C4-2B (cell line): Measurements from ENCODE around the gene MAP10.
A peak's percentile ranks its signal among the peaks of the same experiment; 100 is the strongest.

Experiments used
- H3K27ac ChIP-seq: fragments of 450-650 bp; 2 replicates; pipeline ENCODE4 v1.5.1; 2017
- ZFX ChIP-seq: fragments of 450-650 bp; IDR thresholded peaks from 2 replicates; pipeline ENCODE4 v1.6.1; 2017
- TF ChIP-seq, protein P1 (sequence below): fragments of 450-650 bp; conservative IDR thresholded peaks from 2 replicates; pipeline ENCODE4 v1.5.1; 2017; ENCODE audit warnings: mild to moderate bottlenecking

The MAP10 gene

DNA sequence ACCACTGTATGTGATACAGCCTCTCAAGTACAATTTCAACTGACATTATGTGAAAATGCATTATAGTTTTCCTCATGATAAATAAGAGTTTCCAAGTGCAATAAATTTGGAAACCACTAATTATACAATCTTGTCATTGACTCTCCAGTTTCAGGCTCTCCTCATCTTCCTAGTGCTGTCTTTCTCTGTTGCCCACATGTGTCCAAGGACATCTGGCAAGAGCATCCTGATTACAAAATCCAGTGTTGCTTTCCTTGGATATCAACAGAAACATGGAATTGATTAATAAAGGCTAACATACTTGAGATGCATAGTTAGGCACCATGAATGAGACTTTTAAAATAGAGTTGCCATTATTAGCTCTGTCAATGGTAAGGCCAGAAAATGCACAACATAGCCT lies 15.6 kb upstream of the MAP10 start:
- no peak for TF ChIP-seq ZFX
- TF ChIP-seq, protein P1, sequence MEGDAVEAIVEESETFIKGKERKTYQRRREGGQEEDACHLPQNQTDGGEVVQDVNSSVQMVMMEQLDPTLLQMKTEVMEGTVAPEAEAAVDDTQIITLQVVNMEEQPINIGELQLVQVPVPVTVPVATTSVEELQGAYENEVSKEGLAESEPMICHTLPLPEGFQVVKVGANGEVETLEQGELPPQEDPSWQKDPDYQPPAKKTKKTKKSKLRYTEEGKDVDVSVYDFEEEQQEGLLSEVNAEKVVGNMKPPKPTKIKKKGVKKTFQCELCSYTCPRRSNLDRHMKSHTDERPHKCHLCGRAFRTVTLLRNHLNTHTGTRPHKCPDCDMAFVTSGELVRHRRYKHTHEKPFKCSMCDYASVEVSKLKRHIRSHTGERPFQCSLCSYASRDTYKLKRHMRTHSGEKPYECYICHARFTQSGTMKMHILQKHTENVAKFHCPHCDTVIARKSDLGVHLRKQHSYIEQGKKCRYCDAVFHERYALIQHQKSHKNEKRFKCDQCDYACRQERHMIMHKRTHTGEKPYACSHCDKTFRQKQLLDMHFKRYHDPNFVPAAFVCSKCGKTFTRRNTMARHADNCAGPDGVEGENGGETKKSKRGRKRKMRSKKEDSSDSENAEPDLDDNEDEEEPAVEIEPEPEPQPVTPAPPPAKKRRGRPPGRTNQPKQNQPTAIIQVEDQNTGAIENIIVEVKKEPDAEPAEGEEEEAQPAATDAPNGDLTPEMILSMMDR = no peak
- no peak overlapping the region for H3K27ac ChIP-seq

DNA sequence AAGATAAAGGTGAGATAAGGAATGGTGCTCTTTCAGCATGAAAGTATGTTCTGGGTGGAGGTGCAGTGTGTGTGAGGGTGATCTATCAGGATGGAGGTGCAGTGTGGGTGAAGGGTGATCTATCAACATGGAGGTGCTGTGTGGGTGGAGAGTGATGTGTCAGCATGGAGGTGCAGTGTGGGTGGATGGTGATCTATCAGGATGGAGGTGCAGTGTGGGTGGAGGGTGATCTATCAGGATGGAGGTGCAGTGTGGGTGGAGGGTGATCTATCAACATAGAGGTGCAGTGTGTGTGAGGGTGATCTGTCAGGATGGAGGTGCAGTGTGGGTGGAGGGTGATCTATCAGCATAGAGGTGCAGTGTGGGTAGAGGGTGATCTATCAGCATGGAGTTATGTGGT lies 12.3 kb upstream of the MAP10 start:
- TF ChIP-seq ZFX = no peak
- TF ChIP-seq, protein P1 = no peak
- H3K27ac ChIP-seq = no peak overlapping the region

DNA sequence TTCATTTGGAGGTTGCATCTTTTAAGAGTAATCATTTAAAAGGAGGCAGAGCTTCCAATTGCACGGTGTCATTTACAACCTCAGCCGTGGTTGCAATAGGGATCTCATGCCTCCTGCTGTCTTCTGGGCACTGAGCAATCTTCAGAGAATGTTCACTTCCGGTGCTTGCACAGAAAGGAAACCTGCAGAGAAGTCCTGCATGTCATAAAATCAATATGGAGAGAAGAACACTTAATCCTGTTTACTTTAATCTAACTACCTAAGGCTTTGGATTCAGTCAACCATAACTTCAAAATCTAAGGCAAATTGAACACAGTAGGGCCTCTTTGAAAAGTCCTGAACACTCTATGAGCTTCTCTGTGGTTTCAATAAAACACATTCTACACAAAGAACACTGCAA lies 11.3 kb upstream of the MAP10 start:
- H3K27ac ChIP-seq = no peak overlapping the region

DNA sequence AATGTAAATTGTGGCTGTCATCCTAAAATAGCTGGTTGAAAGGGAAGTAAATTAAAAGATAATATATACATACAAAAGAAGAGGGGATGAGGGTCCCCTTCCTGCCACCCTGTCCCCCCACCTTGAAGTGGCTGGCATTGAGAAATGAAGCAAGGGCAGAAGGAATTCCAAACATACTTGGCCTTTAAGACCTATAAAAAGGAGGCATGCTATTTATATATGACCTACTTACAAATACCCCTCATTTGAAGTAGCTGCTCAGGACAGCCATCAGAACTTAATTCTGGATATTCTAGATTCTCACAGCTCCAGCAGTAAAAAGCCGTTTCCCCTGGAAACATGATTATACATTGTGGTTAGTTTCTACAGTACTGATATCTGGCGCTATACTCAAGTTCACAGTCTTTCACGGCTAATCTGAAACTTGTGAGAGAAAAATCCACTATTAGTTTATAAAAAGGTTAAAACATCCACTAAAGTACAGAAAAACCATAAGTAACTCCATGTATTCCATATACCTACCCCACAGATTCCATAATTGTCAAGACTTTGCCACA lies 9.6 kb upstream of the MAP10 start:
- TF ChIP-seq, protein P1 = no peak
- no peak for TF ChIP-seq ZFX
- H3K27ac ChIP-seq = no peak overlapping the region

More for the DNA sequence above, 11.3 kb upstream of the MAP10 start:
- TF ChIP-seq ZFX = no peak
- TF ChIP-seq, protein P1 = peak; percentile 33

DNA sequence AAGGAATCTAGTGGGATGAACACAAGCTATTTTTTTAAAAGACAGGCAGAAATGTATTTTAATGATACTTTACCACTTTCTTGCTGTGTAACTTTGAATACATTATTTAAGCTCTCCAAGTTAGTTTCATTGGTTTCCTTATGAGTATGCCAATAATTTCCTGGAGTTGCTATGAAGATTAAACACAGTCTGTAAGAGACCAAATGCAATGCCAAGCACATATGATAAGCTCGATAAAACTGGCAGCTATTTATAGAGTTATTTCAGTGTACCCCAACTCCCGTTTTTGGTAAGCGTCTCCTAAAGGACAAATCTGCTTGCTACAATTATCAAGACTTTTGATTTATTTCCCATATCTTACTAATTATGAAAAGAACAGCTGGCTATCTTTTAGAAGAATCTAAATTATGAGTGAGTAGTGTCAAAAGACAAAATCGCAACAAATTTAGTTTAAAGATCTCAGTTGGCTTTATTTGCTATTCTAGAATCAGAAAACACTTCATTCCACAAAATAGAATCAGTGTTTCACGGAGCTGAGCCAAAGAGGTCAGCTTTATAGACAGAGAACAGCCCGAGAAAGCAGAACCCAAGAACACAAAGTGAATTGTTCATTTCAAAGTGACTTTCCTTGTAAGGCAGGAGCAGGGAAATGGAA lies 7.2 kb upstream of the MAP10 start:
- TF ChIP-seq, protein P1 = no peak
- TF ChIP-seq ZFX = no peak
- H3K27ac ChIP-seq = no peak overlapping the region

DNA sequence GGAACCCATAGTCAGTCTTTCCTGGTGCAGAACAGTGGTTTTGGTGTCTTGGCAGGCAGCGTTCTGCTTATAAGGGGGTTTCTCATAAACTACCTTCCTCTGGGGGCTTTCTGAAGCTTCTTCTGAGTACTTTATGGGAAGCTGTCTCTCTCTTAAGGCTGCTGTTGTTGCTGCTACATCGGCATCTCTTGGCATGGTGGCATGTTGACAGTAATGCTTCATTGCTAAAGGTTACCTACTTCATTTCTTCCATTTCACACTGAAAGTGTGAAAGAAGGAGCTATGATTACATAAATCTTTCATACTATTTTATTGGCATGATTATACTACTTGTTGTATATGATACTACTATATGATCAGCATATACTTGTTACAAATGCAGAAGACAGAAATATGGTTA lies 6.3 kb upstream of the MAP10 start:
- no peak overlapping the region for H3K27ac ChIP-seq
- TF ChIP-seq ZFX = no peak
- TF ChIP-seq, protein P1 = no peak

DNA sequence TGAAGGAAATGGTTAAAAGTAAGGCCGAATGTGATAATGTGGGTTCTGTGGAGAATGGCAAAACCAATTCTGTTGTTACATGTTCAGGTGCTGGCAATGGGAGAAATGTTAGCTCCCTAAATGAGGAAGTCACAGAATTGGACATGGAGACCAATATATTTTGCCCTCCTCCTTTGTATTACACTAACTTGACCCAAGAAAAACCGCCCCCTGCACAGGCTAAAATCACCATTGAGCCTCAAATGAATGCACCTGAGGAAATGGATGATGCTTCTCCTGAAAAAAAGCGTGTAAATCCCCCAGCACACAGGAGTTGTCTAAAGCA lies 932 bp downstream of the MAP10 start:
- no peak overlapping the region for H3K27ac ChIP-seq
- TF ChIP-seq, protein P1 = no peak
- TF ChIP-seq ZFX = no peak
